Endometrial microvascular endothelial cells (primary cell): ENCODE results near the gene PTGR3. TPM values are rescaled to one million over a fixed set of nuclear protein-coding genes. Genes with fewer than 3 reads are reported as not detected.

Experiments used
- in situ Hi-C: cut with HindIII; loops from 2 replicates; pipeline ENCODE4 v1.10.0; 2017; ENCODE audit warnings: low sequenced_read_pairs, low pct_unique_long_range_greater_than_20kb; ENCODE audit errors: inconsistent ontology term
- total RNA-seq: library from RNA; depleted of rRNA; stranded (reverse); fragments of >200 nt; gene quantifications from one replicate; pipeline ENCODE4 v1.2.3, GENCODE V29; 2015; ENCODE audit errors: inconsistent ontology term

PTGR3 gene
- total RNA-seq, 1 donor from 2014 or later: 40.7 TPM

DNA sequence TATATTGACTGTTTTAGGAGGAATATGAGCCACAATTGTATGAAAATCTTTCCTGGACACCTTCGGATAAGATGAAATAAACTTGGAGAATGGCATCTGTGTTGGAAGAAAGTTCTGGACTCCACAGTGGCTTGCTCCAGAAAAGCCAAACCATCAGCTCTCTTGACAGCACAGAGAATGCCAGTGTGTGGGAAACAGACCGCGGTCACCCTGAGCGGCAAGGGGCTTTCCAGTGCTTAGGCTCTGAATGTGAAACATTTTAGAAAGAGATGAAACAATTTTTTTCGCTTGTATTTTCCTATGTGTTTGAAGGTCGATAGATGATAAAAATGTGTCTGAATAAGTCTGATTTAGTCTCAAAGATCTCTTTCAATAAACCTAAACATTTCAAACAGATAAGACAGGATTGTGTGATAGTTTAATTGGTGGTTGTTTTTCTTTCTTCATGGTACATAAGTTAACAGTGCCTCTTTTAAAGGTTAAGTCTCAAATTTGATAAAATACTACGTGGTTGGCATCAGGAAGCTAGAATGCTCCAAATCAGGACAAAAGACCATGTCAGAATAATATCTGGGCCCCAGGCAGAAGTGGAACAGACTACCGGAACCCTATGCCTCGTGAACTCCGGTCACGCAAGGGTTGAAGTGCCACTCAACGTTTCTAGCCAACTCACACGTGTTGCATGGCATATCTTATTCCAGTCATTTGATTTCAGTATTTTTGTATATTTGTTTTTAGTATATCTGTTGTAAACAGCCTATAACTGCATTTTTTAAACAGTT, 28.9 kb downstream of the PTGR3 start:
- in situ Hi-C loops: no loop called here

DNA sequence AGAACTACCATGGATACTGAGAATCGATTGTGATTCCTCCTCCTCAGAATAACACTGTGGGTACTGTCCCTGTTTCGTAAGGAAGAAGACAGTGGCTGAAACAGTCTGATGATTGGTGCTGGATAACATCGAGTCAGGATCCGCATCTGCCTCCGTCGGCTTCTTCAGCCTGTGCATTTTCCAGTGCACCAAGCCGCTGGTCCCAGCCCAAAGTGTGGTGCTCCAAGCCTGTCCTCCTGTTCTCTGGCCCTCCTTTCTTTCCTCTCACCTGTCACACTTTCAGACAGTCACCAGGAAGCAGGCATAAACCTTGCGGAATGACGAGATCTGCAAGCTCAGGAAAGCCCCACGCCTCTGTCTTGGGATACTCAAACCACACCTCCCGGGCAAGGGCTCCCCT, 30.6 kb downstream of the PTGR3 start:
- in situ Hi-C loops: no loop called here

DNA sequence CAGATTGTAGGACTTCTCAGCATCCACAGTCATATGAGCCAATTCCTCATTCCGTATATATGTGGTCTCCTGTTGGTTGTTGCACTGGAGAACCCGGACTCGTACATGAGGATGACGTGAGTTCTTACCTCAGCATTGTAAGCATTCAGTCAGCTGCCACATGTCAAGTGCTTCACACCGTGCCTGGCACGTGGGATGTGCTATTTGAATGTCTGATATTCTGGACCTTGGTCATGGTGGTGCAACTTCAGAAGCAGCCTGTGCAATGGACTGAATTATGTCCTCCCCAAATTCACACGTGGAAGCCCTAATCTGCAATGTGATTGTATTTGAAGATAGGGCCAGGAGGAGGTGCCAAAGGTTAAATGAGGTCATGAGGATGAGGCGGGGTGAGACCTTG, 32.1 kb downstream of the PTGR3 start:
- in situ Hi-C loops: no loop called here

DNA sequence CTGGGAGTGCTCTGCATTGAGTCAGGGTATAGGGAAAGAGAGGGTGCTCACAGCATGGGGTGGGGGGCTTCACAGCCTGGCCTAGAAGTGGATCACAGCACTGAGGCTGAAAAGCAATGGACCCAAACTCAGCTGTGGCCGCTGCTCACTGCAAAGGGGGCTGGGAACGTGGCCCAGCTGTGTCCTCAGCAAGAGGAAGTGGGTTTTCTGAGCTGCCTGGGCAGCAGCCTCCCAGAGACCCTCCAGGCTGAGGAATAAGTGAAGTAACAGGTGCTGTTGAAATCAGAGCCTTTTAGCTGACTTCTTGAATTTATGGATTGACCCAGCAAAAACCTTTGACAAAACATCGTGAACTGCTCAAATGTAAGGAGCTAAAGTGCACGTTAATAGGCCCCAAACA, 35.2 kb downstream of the PTGR3 start:
- in situ Hi-C loops: no loop called here

DNA sequence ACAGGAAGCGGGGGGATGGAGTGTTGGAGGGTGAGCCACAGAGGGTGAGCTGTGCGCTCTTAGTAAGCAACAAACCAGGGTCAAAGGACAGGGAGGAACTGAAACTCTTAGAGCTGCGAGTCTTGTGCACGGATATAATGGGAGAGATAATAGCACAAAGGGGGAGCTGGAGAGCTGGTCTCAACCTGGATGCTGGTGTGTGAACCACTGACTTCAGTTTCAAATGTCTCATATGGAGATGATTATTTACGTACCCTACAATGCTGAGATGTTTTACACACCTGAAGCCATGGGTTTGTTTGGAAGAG, 35.9 kb downstream of the PTGR3 start:
- in situ Hi-C loops: no loop called here

DNA sequence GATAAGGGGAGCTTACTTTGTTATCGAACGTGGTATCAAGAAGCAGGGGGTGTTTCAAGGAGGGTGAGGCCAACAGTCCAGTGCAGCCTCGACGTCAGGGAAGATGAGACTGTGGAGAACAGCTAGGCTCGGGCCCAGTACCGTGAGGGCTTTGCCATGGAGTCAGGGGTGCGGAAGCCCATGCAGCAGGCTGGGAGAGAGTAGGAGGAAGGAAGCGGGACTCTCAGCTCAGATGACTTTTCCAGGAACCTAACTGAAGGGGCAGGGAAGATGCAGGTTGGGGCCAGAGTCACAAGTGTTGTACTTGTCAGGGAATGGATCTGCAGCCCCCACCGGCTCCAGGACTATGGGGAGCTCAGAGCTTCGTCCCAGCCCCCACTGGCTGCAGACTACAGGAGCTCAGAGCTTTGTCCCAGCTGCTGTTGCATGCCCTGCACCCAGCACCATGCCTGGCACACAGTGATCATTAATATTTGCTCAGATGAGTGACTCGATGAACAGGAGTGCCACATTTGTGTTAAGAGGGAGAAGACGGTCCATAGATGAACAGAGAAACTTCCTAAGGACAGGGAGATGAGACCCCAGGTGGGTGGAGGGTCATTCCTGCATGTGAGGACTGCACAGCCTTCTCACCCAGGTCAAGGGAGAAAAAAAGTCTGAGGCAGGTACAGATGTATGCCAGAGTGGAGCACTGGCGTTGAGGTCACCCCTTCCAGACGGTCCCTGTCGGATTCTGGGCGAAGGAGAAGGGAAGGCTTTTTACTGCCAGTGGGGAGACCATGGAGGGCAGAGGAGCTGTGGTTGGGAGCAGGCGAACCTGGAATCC, 36.4 kb downstream of the PTGR3 start:
- in situ Hi-C loops: no loop called here

DNA sequence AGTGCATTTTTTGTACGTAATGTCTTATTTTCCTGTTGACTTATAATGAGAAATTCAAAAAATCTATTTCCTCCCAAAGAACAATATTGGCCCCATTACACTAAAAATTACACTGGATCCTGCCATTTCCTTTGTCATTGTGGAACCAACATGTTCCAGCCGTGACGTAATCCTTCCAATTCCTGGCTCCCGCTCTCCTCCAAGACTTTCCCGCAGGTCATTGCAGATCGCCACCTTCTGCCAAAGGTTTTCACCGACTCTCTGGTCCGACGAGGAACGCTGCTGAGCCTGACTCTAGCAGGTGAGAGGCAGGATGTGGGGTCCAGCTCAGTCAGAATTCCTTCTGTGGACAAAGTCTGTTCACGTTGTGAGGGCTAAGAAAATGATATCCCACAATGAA, 38.0 kb downstream of the PTGR3 start:
- in situ Hi-C loops: no loop called here

DNA sequence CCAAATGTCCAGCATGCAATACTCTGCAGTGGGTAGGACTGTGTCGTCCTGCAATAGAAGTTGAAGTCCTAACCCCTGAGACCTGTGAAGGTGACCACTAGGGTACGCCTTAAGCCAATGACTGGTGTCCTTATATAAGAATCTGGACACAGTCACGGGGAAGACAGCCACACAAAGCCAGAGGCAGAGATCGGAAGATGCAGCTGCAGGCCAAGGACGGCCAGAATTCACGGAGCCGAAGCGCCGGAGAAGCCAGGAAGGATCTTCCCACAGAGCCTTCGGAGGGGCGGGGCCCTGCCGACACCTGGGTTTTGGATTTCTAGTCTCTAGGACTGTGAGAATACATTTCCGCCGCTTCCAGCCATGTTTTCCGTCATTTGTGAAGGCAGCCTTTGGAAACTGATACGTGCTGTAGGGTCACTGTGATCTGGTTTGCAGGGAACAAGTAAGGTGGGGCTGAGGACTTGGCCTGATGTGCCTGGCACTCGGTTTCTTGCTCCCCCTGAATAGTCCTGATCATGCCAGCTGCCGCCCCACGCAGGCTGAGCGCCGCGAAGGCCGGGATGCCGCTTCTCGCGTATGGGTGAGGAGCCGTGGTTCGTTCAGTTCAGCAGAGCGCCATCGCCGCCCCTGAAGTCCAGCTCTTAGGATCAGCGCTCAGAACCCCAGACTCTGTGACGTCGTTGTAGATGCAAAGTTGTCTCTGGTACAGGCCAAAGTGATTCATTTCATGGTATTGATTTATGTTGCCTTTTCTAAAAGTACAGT, 38.7 kb downstream of the PTGR3 start:
- in situ Hi-C loops: no loop called here

DNA sequence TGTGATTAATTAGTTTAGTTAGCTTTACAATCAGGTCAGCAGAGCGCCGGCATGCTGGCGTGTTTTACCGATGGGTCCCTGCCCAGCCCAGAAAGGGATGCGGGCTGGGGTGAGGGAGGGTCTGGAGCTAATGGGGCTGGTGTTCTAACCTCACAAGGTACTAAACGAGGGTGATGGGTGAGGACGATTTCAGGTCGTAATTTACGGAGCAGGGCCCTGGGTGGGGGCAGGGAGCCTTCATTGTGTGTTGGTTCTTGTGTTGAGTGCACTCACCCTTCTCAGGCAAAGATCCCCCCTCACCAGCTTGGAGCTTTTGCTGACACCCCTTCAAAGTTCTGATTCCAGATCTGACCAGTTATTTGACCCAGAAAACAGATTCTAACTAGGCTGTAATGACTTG, 39.5 kb downstream of the PTGR3 start:
- in situ Hi-C loops: no loop called here

DNA sequence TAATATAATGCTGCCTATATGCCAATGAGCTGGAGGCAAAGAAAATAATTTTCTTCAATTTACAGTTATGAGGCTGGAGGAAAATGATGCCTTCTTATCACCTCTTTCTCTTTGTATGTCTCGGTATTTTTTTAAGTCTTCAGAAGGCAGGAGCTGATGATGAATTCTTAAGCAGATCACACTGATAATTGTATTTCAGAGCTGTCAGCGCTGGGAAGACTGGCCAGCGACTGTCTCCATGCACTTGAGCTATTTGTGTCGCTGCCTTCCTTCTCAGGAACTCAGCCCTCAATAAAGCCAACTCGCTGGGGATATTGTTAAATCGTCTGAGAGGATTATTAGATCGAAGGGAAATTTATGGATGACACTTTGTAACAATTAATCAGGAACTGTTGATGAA, 40.3 kb downstream of the PTGR3 start:
- in situ Hi-C loops: no loop called here

DNA sequence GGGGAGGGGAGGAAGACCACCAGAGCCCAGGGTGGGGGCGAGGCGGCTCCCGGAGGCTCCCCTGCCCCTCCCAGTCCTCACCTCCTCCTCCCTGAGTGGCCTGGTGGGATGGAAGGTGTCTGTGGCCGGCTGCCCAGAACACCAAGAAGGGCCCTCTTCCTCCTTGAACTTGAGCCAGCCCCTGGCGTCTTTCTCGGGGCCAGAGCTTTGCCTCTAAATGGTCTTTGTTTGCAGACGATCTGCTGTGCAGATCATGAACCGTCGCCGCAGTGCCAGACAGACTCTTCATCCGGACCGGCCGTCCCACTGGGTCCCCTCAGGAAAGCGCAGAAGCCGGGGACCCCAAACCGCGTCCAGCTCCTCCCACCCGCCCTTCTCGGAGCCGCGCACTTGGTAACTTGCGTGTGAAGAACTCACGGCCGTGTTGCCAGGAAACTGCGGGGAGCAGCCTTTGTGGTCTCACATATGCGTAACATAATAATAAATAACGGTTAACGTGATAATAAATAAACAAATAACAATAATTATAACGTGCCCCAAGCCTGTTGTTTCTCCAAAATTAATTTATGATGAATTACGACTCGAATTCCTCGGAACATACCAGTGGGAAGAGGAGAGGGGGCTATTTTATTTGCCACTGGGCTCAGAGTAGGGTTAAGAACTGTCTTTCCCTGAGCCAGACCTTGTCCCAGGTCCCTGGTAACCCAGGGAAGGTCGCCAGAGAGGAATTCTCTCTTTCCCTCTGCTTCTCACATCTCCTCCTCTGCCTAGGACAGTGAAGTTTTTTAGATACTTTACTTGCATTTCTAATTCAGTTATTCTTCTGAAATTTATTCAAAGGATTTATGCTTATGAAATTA, 41.0 kb downstream of the PTGR3 start:
- in situ Hi-C loops: no loop called here

DNA sequence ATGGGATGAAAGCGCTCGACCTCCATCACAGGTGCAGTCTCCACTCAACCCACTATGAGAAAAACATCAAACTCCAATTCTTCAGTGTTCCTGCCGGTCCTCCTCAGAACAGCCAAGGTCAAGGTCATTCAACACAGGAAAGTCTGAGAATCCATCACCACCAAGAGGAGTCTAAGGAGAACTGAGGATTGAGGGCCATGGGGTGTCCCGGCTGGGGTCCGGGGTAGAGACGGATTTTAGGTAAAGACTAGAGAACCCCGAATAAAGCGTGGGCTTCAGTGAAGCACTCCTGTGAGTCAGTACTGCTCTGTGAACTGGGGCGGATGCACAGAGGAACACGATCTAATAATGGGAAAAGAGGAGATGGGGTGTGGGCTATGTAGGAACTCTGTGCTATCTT, 41.8 kb downstream of the PTGR3 start:
- in situ Hi-C loops: no loop called here

DNA sequence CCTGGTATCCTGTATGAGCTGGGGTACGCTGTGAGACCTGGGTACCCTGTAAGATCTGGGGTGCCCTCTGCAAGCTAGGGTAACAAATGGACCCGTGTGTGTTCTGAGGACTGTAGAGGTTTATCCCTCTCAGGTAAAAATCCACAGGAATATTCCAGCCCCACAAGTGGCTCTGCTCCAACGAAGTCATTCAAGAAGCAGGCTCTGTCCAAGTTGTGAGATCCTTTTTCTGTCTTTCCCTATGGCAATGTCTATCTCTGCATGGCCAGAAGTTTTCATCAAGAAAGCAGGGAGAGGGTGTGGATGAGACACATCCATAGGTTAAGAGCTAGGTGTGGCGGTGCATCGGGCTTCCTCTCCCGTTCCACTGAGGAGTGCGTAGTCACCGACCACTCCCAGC, 43.0 kb downstream of the PTGR3 start:
- in situ Hi-C loops: no loop called here

DNA sequence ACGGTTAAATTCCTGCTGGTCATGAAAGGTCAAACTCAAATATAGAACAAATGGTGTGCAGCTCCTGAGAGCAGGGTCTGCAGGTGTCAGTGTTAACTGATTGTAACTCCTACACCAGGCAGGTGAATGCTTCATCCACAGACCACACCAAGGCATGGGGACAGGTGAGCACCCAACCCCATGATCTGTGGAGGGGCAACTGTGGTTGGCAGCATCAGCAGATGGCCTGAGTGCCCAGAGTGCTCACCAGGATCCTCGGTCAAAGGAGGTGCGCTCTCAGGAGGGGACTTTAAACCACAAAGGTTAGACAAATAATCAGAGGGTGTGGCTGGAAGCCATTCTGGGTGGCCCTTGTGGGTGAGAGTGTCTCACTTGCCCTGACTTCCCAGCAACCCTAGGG, 44.5 kb downstream of the PTGR3 start:
- in situ Hi-C loops: no loop called here

DNA sequence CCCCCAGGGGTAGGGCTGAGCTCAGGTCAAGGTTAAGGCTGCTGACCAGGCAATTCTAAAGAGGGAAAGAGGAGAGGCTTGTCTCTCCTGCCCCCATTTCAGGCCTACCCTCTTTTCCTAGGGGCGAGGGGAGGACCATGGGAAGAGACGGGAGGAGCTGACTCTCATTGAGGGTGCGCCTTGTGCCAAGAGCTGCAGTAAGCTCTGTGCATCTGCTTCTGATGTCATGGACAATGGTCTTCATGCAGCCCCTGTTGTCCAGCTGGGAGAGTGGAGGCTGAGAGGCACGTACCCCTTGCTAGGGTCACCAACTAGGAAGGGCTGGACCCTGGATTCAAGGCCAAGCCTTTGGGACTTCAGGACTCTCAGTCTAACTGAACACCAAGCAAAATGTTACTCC, 45.2 kb downstream of the PTGR3 start:
- in situ Hi-C loops: no loop called here

DNA sequence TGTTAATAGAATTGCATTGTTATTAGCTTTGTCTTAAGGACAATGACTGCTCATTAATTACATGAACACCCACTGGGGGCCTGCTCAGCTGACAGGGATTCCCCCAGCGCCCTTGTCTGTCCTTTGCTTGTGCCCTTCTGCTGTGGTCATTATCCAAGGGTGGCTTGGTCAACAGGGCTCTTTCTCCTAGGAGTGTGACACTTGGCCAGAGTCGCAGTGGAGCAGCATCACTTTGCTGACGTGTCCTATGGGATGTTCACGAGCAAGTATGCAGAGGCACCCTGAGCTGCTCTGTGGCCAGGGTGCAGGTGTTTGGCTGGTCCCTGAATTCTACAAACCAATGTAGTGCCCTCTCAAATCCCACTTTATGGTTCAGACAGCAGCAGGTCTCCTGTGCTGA, 46.0 kb downstream of the PTGR3 start:
- in situ Hi-C loops: no loop called here

DNA sequence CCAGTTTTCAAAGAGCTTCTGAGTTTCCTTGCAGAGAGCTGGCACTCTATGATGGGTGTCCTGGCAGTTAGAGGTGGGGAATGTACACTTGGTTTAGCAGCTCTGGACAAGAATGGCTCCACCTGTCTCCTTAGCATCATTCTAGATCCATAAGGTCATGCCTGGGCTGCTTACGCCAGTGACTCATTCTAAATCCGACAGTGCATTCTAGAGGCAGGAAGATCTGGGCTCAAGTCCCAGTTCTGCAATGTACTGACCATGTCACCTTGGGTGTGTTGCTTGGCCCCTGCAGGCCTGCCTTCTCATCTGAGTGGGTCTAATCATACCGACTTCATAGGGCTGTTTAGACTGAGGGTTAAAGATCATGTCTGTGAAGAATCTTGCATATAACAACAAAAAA, 46.5 kb downstream of the PTGR3 start:
- in situ Hi-C loops: no loop called here

DNA sequence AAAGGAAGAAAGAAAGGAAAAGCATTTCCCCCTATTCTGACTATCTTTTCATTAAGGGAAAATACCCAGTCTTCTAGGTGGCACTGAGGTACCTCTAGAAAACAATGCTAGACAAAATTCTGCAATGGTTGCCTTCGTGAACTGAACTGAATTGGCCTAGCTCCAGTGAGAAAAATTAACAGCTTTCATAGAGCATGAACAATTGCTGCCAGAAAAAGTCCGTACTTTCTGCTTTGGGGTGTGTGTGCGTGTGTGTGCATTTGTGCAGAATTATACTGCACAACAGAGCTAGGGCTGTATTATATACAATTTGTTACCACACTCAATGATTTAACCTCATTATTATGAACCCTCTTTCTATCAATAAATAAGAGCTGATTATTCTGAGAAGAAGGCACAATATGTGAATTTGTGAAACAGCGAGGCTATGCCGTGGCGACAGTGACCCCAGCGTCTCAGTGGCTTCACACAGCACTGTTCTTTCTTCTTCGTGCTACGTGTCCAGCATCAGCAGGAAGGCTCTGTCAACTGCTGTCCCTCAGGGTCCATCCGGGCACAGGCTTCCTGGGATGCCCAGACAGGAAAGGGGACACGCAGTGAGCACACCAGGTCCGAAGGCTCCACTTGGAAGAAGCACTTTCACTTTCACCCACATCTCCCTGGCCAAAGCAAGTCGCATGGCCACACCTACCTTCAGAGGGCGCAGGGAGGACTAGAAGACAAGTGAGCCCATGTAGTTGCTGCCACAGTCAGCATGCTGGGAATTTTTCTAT, 47.5 kb downstream of the PTGR3 start:
- in situ Hi-C loops: no loop called here
